Kasumi-1 (cell line): ENCODE data around the gene MTG1.
"Not testable (repeated sequence)": the region's sequence is repeated elsewhere in the genome, so short reads cannot be mapped to it uniquely, and the experiment has no call there.

Experiments
- DNase-seq, 2 experiments: peaks; one replicate each; lab custom pipeline; 2025; lab: John Stamatoyannopoulos, UW

MTG1 gene

GRCh38 chr10:133358925-133359310, 35.0 kb upstream of the MTG1 start:
- no peak for DNase-seq

GRCh38 chr10:133359554-133359971, 34.4 kb upstream of the MTG1 start:
- DNase-seq: no peak

GRCh38 chr10:133359972-133360610, 33.9 kb upstream of the MTG1 start:
- no peak for DNase-seq

- no peak for DNase-seq
These were observed 32.7 kb upstream of the MTG1 start for GRCh38 chr10:133361227-133361626.

- no peak for DNase-seq
These were observed 32.0 kb upstream of the MTG1 start for GRCh38 chr10:133361773-133362441.

GRCh38 chr10:133362846-133363245, 31.1 kb upstream of the MTG1 start:
- no peak for DNase-seq

- DNase-seq: no peak
These were observed 29.1 kb upstream of the MTG1 start for GRCh38 chr10:133364645-133365431.

- no peak for DNase-seq
These were observed 28.4 kb upstream of the MTG1 start for GRCh38 chr10:133365461-133366129.

- no peak for DNase-seq
These were observed 27.9 kb upstream of the MTG1 start for GRCh38 chr10:133366130-133366478.

- DNase-seq: no peak
These were observed 27.2 kb upstream of the MTG1 start for GRCh38 chr10:133366751-133367150.

- DNase-seq: not testable (repeated sequence)
These were observed 26.5 kb upstream of the MTG1 start for GRCh38 chr10:133367461-133367860.

GRCh38 chr10:133368153-133368552, 25.8 kb upstream of the MTG1 start:
- DNase-seq: no peak

- no peak for DNase-seq
These were observed 23.7 kb upstream of the MTG1 start for GRCh38 chr10:133370030-133370786.

GRCh38 chr10:133372507-133372906, 21.4 kb upstream of the MTG1 start:
- no peak for DNase-seq

GRCh38 chr10:133373174-133374090, 20.5 kb upstream of the MTG1 start, which contains the start of gene ECHS1:
Gene ECHS1, minus strand, starts transcription at chr10:133373354. Its CDS starts 21 bp downstream, at chr10:133373333.
- DNase-seq: peak; percentile 89 to 91

- no peak for DNase-seq
These were observed 18.4 kb upstream of the MTG1 start for GRCh38 chr10:133375357-133376115.

GRCh38 chr10:133376183-133376582, 17.8 kb upstream of the MTG1 start:
- DNase-seq: not testable (repeated sequence)

GRCh38 chr10:133377025-133377817, 16.7 kb upstream of the MTG1 start:
- no peak for DNase-seq

- DNase-seq: no peak
These were observed 16.1 kb upstream of the MTG1 start for GRCh38 chr10:133377818-133378250.
